Measurements from ENCODE around the gene RPTOR. TPM values are rescaled to one million over a fixed set of nuclear protein-coding genes. Genes with fewer than 3 reads are reported as not detected.
A peak's percentile ranks its signal among the peaks of the same experiment; 100 is the strongest.

Gene RPTOR
- total RNA-seq, 2 experiments from 2014 or later = 45.3 to 49.1 TPM

- peaks cover 51% of the 10 kb centered on the region for H3K4me1 Mint-ChIP-seq (ENCODE audit: low read depth)
- peaks cover 5% of the 10 kb centered on the region for H3K36me3 Mint-ChIP-seq (ENCODE audit: low read depth)
- intact Hi-C loops (cut with micrococcal nuclease) = no loop called here
- no peaks in the 10 kb centered on the region for H3K9me3 Mint-ChIP-seq
- POLR2A ChIA-PET = interaction anchor here (1.0 to 1.9 kb wide), 2 partner anchors 10 to 12 kb away, joined by 3 to 6 read pairs; no protein-coding TSS in a partner anchor
- no peak for ATAC-seq
- CTCF ChIA-PET = interaction anchor here (3.1 kb wide), 1 partner anchor 11 kb away, joined by 19 read pairs; no protein-coding TSS in a partner anchor
- no peak for DNase-seq
- peak overlapping the region; percentile 20 for H3K4me3 Mint-ChIP-seq
- peak overlapping the region; percentile 67 for H3K27ac Mint-ChIP-seq
- TF ChIP-seq, protein P1, sequence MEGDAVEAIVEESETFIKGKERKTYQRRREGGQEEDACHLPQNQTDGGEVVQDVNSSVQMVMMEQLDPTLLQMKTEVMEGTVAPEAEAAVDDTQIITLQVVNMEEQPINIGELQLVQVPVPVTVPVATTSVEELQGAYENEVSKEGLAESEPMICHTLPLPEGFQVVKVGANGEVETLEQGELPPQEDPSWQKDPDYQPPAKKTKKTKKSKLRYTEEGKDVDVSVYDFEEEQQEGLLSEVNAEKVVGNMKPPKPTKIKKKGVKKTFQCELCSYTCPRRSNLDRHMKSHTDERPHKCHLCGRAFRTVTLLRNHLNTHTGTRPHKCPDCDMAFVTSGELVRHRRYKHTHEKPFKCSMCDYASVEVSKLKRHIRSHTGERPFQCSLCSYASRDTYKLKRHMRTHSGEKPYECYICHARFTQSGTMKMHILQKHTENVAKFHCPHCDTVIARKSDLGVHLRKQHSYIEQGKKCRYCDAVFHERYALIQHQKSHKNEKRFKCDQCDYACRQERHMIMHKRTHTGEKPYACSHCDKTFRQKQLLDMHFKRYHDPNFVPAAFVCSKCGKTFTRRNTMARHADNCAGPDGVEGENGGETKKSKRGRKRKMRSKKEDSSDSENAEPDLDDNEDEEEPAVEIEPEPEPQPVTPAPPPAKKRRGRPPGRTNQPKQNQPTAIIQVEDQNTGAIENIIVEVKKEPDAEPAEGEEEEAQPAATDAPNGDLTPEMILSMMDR (IDR thresholded peaks at IDR 0.05) = no peak
- H3K27me3 Mint-ChIP-seq = no peaks in the 10 kb centered on the region
These were observed 41.5 kb downstream of the RPTOR start for GRCh38 chr17:80585890-80586845.

GRCh38 chr17:80586846-80587228 lies 42.2 kb downstream of the RPTOR start:
- H3K27me3 Mint-ChIP-seq = no peaks in the 10 kb centered on the region
- H3K4me3 Mint-ChIP-seq = no peak overlapping the region
- ChIA-PET CTCF (interaction anchor here (1.2 to 3.1 kb wide), 2 partner anchors 11 kb away, joined by 5 to 19 read pairs; no protein-coding TSS in a partner anchor), POLR2A (interaction anchor here (1.9 kb wide), 1 partner anchor 11 kb away, joined by 6 read pairs; no protein-coding TSS in a partner anchor)
- peaks cover 54% of the 10 kb centered on the region for H3K4me1 Mint-ChIP-seq (ENCODE audit: low read depth)
- TF ChIP-seq, protein P1 (IDR thresholded peaks at IDR 0.05) = no peak
- DNase-seq = no peak
- no peaks in the 10 kb centered on the region for H3K9me3 Mint-ChIP-seq
- ATAC-seq = no peak
- H3K36me3 Mint-ChIP-seq (ENCODE audit: low read depth) = peaks cover 3% of the 10 kb centered on the region
- peak overlapping the region; percentile 51 for H3K27ac Mint-ChIP-seq
- intact Hi-C loops (cut with micrococcal nuclease) = no loop called here

GRCh38 chr17:80588702-80589383 lies 44.2 kb downstream of the RPTOR start:
- ChIA-PET POLR2A (no interaction called here), CTCF (no interaction called here)
- H3K27ac Mint-ChIP-seq = no peak overlapping the region
- H3K4me3 Mint-ChIP-seq = no peak overlapping the region
- peaks cover 56% of the 10 kb centered on the region for H3K4me1 Mint-ChIP-seq (ENCODE audit: low read depth)
- no peaks in the 10 kb centered on the region for H3K9me3 Mint-ChIP-seq
- no peaks in the 10 kb centered on the region for H3K27me3 Mint-ChIP-seq
- ATAC-seq (no peak), DNase-seq (no peak)
- TF ChIP-seq, protein P1 (IDR thresholded peaks at IDR 0.05) = no peak
- intact Hi-C loops (cut with micrococcal nuclease) = no loop called here
- no peaks in the 10 kb centered on the region for H3K36me3 Mint-ChIP-seq (ENCODE audit: low read depth)

DNA sequence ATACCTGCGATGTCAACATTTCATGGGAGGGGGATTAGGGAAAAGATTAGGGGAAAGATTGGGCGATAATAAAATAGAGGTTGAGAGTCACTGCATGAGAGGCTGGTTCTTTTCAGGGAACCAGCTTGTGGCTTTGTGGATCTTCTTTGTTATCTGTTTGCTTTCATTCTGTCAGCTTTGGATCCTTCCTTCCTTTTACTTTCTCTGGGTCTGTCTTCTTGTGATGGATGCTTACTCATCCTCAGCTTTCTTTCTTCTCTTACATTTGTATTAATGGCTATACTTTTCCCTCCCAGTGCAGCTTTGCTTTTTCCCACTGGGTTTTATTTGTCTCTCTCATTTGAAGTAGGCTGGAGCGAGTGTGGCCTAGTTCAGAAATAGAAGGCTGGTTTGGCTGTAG lies 47.1 kb downstream of the RPTOR start:
- Mint-ChIP-seq H3K27ac (no peak overlapping the region), H3K4me3 (no peak overlapping the region), H3K9me3 (no peaks in the 10 kb centered on the region), H3K36me3 (ENCODE audit: low read depth) (no peaks in the 10 kb centered on the region), H3K4me1 (ENCODE audit: low read depth) (peaks cover 61% of the 10 kb centered on the region), H3K27me3 (no peaks in the 10 kb centered on the region)
- TF ChIP-seq, protein P1 (IDR thresholded peaks at IDR 0.05) = no peak
- DNase-seq = no peak
- intact Hi-C loops (cut with micrococcal nuclease) = no loop called here
- ChIA-PET POLR2A (interaction anchor here (1.9 kb wide), 1 partner anchor 12 kb away, joined by 7 read pairs; no protein-coding TSS in a partner anchor), CTCF (interaction anchor here (2.5 kb wide), 1 partner anchor 16 kb away, joined by 12 read pairs; no protein-coding TSS in a partner anchor)
- no peak for ATAC-seq

Measured in activated CD8-positive, alpha-beta T cell treated with anti-CD3 and anti-CD28 coated beads for 36 hours (primary cell).